ENCODE results near the gene TOB1. TPM values are rescaled to one million over a fixed set of nuclear protein-coding genes. Genes with fewer than 3 reads are reported as not detected.

TOB1 gene
- polyA plus RNA-seq, 1 of the 3 experiments (the other 2 are of a cell fraction) = 19.3 TPM

GRCh38 chr17:50871898-50872297 is 5.7 kb upstream of the TOB1 start (continued):
- TF ChIP-seq USF1 (IDR thresholded peaks at IDR 0.05; ENCODE audit: borderline replicate concordance, low read depth) = no peak

DNA sequence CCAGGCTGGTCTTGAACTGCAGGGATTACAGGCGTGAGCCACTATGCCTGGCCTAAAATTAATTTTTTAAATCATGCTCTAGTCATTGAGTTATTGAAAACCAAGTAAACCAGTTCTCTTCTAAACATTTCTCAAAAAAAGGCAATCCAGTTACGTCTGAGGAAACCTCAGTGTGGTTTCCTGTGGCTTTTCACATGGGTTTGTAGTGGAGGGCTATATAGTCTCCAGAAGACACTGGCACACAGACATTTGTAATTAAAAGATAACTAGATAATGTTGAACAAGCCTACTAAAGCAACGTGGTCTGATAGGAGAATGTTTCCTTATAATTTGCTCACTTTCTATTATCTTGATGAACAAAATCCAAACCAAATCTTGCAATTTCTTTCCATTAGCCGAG is 5.2 kb upstream of the TOB1 start:
- no peak for TF ChIP-seq USF1 (IDR thresholded peaks at IDR 0.05; ENCODE audit: borderline replicate concordance, low read depth)
- TF ChIP-seq EP300 (IDR thresholded peaks at IDR 0.05; ENCODE audit: borderline replicate concordance in 1 of 2, low read depth in 1 of 2, low read length in 1 of 2) = peak in 1 of 2 experiments; percentile 48; a peak in 1 of 4 replicates
- TF ChIP-seq CHD2 (IDR thresholded peaks at IDR 0.05; ENCODE audit: low read length, partially characterized antibody) = peak; percentile 35
- TF ChIP-seq, protein P1, sequence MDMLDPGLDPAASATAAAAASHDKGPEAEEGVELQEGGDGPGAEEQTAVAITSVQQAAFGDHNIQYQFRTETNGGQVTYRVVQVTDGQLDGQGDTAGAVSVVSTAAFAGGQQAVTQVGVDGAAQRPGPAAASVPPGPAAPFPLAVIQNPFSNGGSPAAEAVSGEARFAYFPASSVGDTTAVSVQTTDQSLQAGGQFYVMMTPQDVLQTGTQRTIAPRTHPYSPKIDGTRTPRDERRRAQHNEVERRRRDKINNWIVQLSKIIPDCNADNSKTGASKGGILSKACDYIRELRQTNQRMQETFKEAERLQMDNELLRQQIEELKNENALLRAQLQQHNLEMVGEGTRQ (IDR thresholded peaks at IDR 0.05; ENCODE audit: borderline replicate concordance, low read depth, low read length) = no peak
- no peak for TF ChIP-seq CTCF (IDR thresholded peaks at IDR 0.05)
- TF ChIP-seq, protein P2, sequence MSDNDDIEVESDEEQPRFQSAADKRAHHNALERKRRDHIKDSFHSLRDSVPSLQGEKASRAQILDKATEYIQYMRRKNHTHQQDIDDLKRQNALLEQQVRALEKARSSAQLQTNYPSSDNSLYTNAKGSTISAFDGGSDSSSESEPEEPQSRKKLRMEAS (IDR thresholded peaks at IDR 0.05; ENCODE audit: low read depth) = no peak
- no peak for TF ChIP-seq ZBTB33 (IDR thresholded peaks at IDR 0.05; ENCODE audit: borderline replicate concordance, low read depth)
- peak; percentile 7; the same call in 1 of the 2 replicates for TF ChIP-seq RAD21 (IDR thresholded peaks at IDR 0.05; ENCODE audit: low read length)
- peak; percentile 37; the same call in 1 of the 2 replicates for TF ChIP-seq GATA2 (CRISPR knock-in tag; IDR thresholded peaks at IDR 0.05)
- TF ChIP-seq RCOR1 (IDR thresholded peaks at IDR 0.05; ENCODE audit: low read length) = 0 out of 2 replicates have a peak, but pooled peaks have one; percentile 35
- Histone ChIP-seq H4K20me1 (ENCODE audit: insufficient read depth) (no peaks in the 10 kb centered on the region), H3K9me2 (no peaks in the 10 kb centered on the region), H3K27me3 (ENCODE audit: insufficient read depth) (no peaks in the 10 kb centered on the region), H2AFZ (ENCODE audit: low read depth) (peak overlapping the region; percentile 31; the same call in 1 of the 2 replicates), H3K4me2 (no peak overlapping the region), H3K4me1 (ENCODE audit: control insufficient read depth in 1 of 2, insufficient read depth in 2 of 2, low read depth in 1 of 2, low read length in 1 of 2) (peaks cover 0 to 30% of the 10 kb centered on the region in 2 experiments; a peak in 2 of 4 replicates), H3K27ac (ENCODE audit: low read depth in 2 of 2, low read length in 1 of 2) (peak overlapping the region in 1 of 2 experiments; percentile 84; a peak in 2 of 4 replicates), H3K36me3 (replicated peaks in 1 of 2; ENCODE audit: control insufficient read depth in 1 of 2, insufficient read depth in 2 of 2, low read length in 1 of 2) (no peaks in the 10 kb centered on the region), H3K9ac (no peak overlapping the region), H3F3A (replicated peaks; ENCODE audit: insufficient read depth) (peaks cover 15% of the 10 kb centered on the region), H3K4me3 (ENCODE audit: low read depth in 2 of 2, low read length in 1 of 2) (no peak overlapping the region), H3K79me2 (ENCODE audit: insufficient read depth) (peaks cover 8% of the 10 kb centered on the region; the same call in 1 of the 2 replicates), H3K9me3 (no peaks in the 10 kb centered on the region)
- 63% methylated on average over 4 of the region's 4 CpGs for WGBS (ENCODE audit: low lambda C conversion rate)
- DNase-seq = no peak
- POLR2A ChIA-PET = interaction anchor here (1.1 to 2.4 kb wide), 4 partner anchors 33 to 83 kb away, joined by 3 to 15 read pairs (median 10); no protein-coding TSS in a partner anchor
- CTCF ChIA-PET = interaction anchor here (0.8 to 6.0 kb wide), 13 partner anchors 8 to 84 kb away, joined by 3 to 39 read pairs (median 4); no protein-coding TSS in a partner anchor
